Stimulated activated CD4-positive, alpha-beta T cell treated with anti-CD3 and anti-CD28 coated beads, Interleukin-1b, Interleukin-23, amount 100 ng/mL, for 4 hours (primary cell): ENCODE data around the gene ARL4D.
"Not testable (repeated sequence)": the region's sequence is repeated elsewhere in the genome, so short reads cannot be mapped to it uniquely, and the experiment has no call there.

ENCODE experiments used
- DNase-seq, 2 donors: peaks; one replicate each; pipeline ENCODE4 v3.0.0-alpha.2; 2020; ENCODE audit warnings: low read depth in 2 of 2

ARL4D gene

GRCh38 chr17:43395165-43395564, 3.6 kb upstream of the ARL4D start:
- DNase-seq = no peak

- no peak for DNase-seq
Observed at GRCh38 chr17:43396491-43397060, 2.2 kb upstream of the ARL4D start.

GRCh38 chr17:43399839-43400328, 1.1 kb downstream of the ARL4D start:
- DNase-seq = no peak

DNA sequence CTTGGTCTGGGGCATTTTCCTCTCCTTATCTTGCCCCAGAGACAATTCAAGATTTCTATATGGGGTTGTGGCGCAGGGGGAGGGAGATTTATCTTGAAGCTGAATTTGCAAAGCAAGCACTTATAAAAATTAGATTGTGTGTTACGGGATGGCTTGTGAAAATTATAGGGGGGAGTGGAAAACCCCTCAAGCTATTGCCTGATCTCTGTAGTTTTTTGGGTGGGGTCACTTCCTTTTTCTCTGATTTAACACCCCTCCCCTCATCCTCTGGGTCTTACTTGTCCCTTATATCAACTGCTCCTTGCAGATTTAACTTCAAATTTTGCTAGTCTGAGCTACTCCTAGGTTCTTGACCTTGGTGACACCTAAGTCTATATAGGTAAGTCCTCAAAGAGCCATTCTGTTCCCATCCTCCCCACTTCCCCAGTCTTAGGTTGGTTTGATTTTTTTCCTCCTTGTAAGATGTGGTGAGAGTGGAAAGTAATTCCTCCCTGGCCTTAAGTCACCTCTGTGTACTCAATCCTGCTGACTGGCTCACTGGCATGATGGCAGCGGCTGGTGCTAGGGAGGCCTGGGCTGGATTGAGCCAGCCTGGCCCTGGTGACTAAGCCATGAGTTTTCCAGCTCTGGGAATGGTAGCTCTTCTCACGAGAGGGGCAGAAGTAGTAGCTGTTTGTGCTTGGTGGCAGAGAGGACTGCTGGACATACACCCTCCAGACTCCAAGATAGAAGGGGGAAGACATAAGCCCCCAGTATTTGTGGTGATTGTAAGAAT, 2.3 kb downstream of the ARL4D start:
- DNase-seq = no peak

DNA sequence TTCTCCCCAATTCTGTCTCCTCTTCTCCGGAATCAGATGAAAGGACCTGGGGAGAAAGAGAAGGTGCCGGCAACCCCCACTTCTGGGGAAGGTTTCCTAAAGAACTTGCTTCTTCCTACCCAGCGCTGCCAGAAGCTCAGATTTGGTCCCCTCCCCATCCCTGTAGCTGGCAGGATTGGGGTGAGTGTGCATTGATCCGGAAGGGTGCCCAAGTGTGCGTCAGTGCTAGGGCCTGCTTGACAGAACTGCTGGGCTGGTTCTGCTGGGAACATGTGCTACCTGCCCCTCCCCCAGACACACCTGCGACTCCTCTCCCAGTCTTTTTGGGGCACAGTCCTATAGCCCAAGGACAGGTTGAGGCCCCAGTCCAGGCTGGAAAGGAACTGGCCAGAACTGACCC, 3.3 kb downstream of the ARL4D start:
- DNase-seq = no peak

DNA sequence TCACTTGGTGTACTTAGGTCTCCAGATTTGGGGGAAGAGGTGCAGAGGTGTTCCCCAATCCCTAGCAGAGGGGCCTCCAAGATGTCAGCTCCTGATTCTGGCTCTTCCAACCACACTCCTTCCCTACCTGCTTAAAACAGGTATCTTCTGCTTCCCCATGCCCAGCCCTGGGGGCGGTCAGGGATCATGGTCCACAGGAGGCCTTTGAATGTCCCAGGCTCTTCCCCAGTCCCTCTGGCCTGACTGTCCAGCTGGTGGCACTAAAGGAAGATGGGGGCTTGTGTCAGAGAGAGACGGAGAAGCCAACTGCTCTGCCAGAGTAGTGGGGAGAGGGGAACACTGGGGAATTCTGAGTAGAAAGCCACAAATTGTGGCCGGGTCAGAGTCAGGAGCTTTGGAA, 3.8 kb downstream of the ARL4D start:
- no peak for DNase-seq

- no peak for DNase-seq
Observed at GRCh38 chr17:43403846-43404245, 5.1 kb downstream of the ARL4D start.

- no peak for DNase-seq
Observed at GRCh38 chr17:43405861-43406260, 7.1 kb downstream of the ARL4D start.

DNA sequence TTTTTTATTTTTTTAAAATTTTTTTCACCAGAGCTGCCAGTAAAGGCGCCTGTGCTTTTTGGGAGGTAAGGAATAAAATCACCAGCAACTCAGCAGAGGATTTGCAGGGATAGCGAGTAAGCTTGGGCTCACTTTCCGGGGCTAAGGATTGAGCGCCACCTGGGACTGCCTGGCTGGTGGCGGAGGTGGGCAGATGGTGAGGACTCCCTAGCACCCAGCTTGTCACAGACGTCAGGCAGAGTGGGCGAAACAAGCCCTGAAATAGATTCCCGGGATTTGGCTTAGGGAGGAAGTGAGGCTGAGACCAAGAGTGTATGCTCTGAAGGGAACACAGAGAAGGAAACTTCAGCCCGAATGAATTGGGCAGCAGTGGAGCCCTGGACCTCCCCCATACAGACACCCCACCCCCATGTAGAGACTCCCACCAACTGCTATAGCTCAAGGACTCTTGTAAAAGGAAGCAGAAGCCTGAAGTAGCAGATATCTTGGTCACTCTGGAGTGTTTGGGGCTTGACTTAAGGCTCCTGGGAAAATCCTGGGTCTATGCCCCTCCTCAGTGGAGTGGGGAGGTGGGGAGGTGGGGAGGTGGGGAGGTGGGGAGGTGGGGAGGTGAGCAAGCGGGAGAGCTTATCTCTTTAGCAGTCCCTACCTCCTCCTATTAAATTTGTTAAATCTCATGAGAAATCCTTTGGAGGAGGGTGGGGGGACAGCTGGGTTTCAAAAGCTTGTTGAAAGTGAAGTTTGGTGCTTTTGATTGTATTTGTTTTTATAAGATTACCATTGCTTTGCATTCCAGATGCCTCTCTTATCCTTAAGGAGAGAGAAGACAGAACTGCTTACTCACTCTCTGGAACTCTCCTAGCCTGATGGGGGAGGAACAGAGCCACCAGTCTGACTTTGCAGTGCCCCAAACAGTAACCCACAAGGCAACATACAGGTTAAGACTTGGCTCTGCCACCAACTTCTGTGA, 8.2 kb downstream of the ARL4D start:
- DNase-seq = no peak

GRCh38 chr17:43409131-43409530, 10.3 kb downstream of the ARL4D start:
- no peak for DNase-seq

DNA sequence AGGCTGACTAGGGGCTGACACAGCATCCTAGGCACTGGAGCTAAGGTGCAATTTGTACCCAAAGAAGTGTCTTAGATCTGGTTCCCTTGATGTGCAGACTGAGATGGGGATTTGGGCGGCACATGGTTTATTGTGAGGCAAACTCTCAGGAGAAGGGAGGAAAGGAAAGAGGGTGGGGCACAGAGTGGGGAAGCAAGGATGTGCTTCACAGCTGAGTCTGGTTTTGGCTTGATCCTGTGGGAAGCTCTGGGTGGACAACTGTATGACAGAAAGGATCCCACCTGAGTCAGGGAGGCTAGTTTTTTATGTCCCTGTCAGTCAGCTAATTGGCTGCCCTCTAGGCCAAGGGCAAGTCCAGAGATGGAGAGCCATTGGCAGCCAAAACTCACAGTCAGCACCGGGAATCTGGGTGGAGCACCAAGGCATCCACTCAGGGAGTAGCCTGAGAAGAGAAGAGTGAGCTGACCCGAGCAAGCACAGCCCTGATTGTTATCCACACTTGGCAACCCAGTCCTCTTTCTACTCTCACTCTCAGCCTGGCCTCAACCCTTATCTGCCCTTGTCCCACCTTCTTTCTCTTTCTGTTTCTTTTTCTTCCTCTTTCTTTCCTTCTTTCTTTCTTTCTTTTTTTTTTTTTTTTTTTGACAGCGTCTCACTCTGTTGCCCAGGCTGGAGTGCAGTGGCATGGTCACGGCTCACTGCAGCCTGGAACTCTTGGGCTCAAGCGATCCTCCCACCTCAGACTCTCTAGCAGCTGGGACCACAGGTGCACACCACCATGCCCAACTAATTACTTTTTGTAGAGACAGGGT, 12.0 kb downstream of the ARL4D start:
- DNase-seq = no peak

DNA sequence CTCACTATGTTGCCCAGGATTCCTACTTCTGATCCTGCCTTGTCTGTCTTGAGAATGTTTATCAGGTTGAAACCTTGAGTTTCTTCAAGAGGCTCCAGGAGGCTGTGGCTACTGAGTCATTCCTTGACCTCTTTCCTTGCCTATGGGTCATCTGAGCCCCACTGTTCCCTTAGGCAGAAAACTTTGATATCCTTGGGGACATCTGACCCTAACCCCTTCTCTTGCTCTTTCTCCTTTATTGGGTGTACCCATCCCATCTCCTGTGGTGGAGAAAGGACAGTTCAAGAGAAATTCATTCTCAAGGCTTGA, 12.5 kb downstream of the ARL4D start:
- no peak for DNase-seq

DNA sequence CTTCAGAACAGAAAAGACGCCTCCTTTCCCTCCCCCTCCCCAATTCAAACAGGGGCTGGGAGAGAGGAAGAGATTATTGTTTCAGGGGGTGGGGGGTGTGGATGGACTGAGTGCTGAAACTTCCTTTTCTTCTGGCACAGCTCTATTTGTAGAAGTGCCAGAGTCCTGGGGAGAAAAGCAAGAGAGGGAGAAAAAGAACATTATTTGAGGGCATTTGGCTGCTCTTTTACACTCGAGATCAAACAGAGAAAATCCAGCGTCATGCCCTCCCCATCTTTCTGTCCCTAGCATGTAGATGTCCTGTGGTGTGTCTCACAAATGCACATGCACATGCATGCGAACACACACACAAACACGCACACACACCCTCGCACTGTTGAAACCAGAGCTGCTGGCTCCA, 13.0 kb downstream of the ARL4D start:
- DNase-seq = no peak

GRCh38 chr17:43412166-43412565, 13.4 kb downstream of the ARL4D start:
- no peak for DNase-seq

DNA sequence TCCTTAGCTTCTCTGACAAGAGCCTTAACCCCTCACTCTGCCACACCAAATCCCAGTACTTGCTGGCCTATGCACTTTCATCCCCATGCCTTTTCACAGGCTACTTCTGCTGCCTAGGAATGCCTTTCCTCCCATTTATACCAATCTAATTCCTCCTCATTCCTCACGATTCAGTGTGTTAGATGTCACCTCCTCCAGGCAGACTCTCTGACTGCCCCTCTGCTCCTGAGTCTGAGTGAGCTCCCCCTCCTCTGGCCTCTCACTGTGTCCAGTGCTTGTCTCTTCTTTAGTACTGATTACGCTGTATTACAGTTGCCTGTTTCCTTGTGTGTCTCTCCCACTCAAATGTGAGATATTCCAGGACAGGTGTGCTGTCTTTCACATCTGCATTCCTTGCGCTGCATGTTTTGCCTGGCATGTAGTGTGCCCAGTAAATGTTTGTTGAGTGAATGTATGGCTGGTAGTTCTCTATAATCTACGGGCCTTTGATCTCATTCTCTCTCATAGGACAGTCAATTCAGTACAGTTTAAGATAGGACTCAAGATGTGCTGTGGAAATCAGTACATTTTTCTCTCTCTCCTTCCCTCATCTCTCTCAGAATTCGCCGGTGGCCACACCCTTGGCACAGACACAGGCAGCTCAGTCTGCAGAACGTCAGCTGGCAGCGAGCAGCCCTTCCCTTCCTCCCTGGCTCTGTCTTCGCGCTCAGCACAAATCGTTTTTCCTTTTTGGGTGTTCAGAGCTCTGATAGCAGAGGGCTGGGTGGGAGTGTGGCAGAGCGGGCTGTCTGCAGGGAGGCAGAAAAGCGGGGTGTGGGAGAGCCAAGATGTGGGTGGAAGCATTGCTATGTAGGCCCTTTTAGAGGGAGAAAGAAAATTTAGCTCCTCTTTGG, 18.5 kb downstream of the ARL4D start:
- DNase-seq = no peak

DNA sequence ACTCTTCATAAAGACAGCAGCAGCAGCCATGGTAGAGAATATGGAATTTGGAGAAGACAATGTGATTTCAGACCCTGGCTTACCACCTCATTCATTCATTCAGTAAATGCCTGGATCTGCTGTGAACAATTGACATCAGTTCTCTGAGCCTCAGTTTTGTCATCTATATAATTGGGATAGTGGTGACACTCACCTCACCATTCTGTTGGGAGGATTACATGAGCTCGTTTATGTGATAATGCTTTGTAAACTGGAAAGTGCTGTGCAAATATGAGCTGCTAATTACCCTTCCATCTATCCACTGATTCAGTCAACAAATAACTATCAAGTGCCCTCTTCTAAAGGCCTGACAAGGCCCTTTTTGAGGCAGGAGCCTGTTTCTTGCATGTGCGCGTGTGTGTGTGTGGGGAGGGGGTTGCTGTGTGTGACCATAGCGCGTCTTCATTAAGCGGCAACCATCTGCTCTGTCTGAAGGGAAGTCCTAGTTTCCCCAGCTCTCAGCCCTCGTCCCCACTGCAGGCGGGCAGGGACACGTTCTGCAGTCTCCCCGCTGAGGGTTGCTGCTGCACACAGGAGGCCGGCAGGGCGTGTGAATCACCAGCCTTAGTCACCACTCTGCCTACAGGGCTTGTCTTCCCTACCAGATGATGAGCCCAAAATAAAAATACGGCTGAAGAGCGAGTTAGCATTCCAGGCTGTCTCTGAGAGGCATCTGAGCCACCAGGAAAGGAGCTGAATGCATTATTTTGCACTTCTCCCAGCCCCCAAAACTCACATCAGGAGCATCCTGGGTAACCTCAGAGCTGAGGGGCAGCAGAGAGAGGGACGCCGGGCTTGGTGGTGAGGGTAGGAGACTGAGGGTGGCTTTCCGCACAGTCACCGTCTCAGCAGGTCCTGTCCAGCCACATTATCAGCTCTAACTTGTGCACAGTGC, 19.9 kb downstream of the ARL4D start:
- DNase-seq = no peak

DNA sequence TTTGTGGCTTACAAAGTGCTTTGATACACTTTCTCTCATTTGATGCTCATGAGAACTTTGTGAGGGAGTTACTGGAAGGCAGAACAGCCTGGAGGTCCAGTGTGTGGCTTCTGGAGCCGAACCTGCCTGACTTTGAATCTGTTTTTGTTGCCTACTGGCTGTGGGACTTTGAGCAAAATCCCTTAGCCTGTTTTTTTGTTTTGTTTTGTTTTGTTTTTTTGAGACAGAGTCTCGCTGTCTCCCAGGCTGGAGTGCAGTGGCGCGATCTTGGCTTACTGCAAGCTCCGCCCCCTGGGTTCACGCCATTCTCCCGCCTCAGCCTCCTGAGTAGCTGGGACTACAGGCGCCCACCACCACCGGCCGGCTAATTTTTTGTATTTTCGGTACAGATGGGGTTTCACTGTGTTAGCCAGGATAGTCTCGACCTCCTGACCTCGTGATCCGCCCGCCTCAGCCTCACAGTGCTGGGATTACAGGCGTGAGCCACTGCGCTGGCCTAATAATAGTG, 20.6 kb downstream of the ARL4D start:
- DNase-seq = not testable (repeated sequence)

GRCh38 chr17:43423777-43424455, 25.1 kb downstream of the ARL4D start:
- DNase-seq = no peak
